ENCODE data around the gene TENT4A. TPM values are rescaled to one million over a fixed set of nuclear protein-coding genes. Genes with fewer than 3 reads are reported as not detected.

TENT4A gene
- total RNA-seq, 1 donor from 2014 or later = 21.6 TPM

DNA sequence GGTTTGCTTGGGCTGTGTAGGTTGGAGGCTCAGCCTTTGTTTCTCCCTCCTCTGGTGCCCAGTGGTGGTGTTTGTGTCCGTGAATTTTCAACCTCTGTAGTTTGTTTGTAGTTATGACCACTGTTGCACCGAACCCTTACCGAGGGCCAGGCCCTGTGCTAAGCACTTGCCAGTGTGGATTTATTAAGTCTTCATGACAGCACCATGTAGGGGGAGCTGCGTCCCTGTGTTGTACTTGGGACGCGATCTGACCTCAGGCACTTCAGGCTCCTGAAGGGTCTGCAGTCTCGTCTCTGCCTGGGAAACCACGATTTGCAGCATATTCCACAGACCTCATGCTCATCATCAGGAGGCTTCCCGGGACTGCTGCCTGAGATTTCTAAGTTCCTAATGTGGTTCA lies 12.8 kb downstream of the TENT4A start:
- Mint-ChIP-seq H3K27me3 (ENCODE audit: unreplicated experiment) (no peaks in the 10 kb centered on the region), H3K36me3 (ENCODE audit: unreplicated experiment) (no peaks in the 10 kb centered on the region), H3K9me3 (ENCODE audit: unreplicated experiment) (no peaks in the 10 kb centered on the region), H3K4me3 (ENCODE audit: unreplicated experiment) (no peak overlapping the region), H3K27ac (ENCODE audit: unreplicated experiment) (no peak overlapping the region), H3K4me1 (ENCODE audit: unreplicated experiment) (peaks cover 71% of the 10 kb centered on the region)
- TF ChIP-seq, protein P1, sequence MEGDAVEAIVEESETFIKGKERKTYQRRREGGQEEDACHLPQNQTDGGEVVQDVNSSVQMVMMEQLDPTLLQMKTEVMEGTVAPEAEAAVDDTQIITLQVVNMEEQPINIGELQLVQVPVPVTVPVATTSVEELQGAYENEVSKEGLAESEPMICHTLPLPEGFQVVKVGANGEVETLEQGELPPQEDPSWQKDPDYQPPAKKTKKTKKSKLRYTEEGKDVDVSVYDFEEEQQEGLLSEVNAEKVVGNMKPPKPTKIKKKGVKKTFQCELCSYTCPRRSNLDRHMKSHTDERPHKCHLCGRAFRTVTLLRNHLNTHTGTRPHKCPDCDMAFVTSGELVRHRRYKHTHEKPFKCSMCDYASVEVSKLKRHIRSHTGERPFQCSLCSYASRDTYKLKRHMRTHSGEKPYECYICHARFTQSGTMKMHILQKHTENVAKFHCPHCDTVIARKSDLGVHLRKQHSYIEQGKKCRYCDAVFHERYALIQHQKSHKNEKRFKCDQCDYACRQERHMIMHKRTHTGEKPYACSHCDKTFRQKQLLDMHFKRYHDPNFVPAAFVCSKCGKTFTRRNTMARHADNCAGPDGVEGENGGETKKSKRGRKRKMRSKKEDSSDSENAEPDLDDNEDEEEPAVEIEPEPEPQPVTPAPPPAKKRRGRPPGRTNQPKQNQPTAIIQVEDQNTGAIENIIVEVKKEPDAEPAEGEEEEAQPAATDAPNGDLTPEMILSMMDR (IDR thresholded peaks at IDR 0.05) = no peak
- no peak for DNase-seq (ENCODE audit: extremely low spot score, unreplicated experiment)

DNA sequence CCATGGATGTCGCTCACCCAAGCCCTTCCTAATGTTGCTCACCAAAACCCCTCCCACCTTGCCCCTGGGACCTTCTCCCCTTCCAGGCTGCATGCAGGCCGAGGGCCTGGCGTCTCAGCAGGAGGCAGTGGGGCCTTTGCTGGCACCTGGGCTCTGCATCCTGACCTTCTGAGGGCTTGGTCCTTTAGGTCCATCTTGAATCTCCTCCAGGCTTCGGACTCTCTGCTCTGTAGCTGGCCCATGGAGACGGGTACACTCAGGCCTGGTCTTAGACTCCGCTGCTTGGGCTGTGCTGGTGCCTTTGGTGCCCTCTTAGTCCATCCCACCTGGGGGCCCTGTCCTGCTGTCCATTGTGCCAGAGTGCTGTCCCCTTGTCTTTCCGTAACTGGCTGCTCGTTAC lies 14.0 kb downstream of the TENT4A start:
- no peaks in the 10 kb centered on the region for H3K9me3 Mint-ChIP-seq (ENCODE audit: unreplicated experiment)
- no peak overlapping the region for H3K4me3 Mint-ChIP-seq (ENCODE audit: unreplicated experiment)
- TF ChIP-seq, protein P1 (IDR thresholded peaks at IDR 0.05) = no peak
- no peaks in the 10 kb centered on the region for H3K36me3 Mint-ChIP-seq (ENCODE audit: unreplicated experiment)
- no peaks in the 10 kb centered on the region for H3K27me3 Mint-ChIP-seq (ENCODE audit: unreplicated experiment)
- peaks cover 71% of the 10 kb centered on the region for H3K4me1 Mint-ChIP-seq (ENCODE audit: unreplicated experiment)
- no peak overlapping the region for H3K27ac Mint-ChIP-seq (ENCODE audit: unreplicated experiment)
- no peak for DNase-seq (ENCODE audit: extremely low spot score, unreplicated experiment)

GRCh38 chr5:6728011-6728794 lies 15.0 kb downstream of the TENT4A start:
- Mint-ChIP-seq H3K4me3 (ENCODE audit: unreplicated experiment) (no peak overlapping the region), H3K9me3 (ENCODE audit: unreplicated experiment) (no peaks in the 10 kb centered on the region), H3K27me3 (ENCODE audit: unreplicated experiment) (no peaks in the 10 kb centered on the region), H3K4me1 (ENCODE audit: unreplicated experiment) (peaks cover 72% of the 10 kb centered on the region), H3K36me3 (ENCODE audit: unreplicated experiment) (no peaks in the 10 kb centered on the region), H3K27ac (ENCODE audit: unreplicated experiment) (peak overlapping the region; percentile 51)
- no peak for DNase-seq (ENCODE audit: extremely low spot score, unreplicated experiment)
- TF ChIP-seq, protein P1 (IDR thresholded peaks at IDR 0.05) = no peak

- Mint-ChIP-seq H3K27me3 (ENCODE audit: unreplicated experiment) (no peaks in the 10 kb centered on the region), H3K27ac (ENCODE audit: unreplicated experiment) (peak overlapping the region; percentile 21), H3K36me3 (ENCODE audit: unreplicated experiment) (no peaks in the 10 kb centered on the region), H3K9me3 (ENCODE audit: unreplicated experiment) (no peaks in the 10 kb centered on the region), H3K4me3 (ENCODE audit: unreplicated experiment) (no peak overlapping the region), H3K4me1 (ENCODE audit: unreplicated experiment) (peaks cover 72% of the 10 kb centered on the region)
- TF ChIP-seq, protein P1 (IDR thresholded peaks at IDR 0.05) = no peak
- DNase-seq (ENCODE audit: extremely low spot score, unreplicated experiment) = no peak
Measured at GRCh38 chr5:6728795-6729183, 15.6 kb downstream of the TENT4A start.

- Mint-ChIP-seq H3K9me3 (ENCODE audit: unreplicated experiment) (no peaks in the 10 kb centered on the region), H3K27me3 (ENCODE audit: unreplicated experiment) (no peaks in the 10 kb centered on the region), H3K4me1 (ENCODE audit: unreplicated experiment) (peaks cover 69% of the 10 kb centered on the region), H3K4me3 (ENCODE audit: unreplicated experiment) (no peak overlapping the region), H3K27ac (ENCODE audit: unreplicated experiment) (peak overlapping the region; percentile 23), H3K36me3 (ENCODE audit: unreplicated experiment) (no peaks in the 10 kb centered on the region)
- DNase-seq (ENCODE audit: extremely low spot score, unreplicated experiment) = no peak
- TF ChIP-seq, protein P1 (IDR thresholded peaks at IDR 0.05) = no peak
Measured at GRCh38 chr5:6729386-6730310, 16.4 kb downstream of the TENT4A start.

Measured in osteocyte (in vitro differentiated cells).